NT2/D1 (cell line): Measurements from ENCODE around the gene SNRNP48.

Experiments used
- SUZ12 ChIP-seq: IDR thresholded peaks from 2 replicates; pipeline ENCODE4 v1.6.1; 2011; ENCODE audit not compliant: insufficient read length, insufficient read depth; ENCODE audit errors: extremely low read depth
- YY1 ChIP-seq: IDR thresholded peaks from 2 replicates; pipeline ENCODE4 v1.6.1; 2011; ENCODE audit not compliant: insufficient read length, insufficient read depth
- ZNF274 ChIP-seq: IDR thresholded peaks from 2 replicates; pipeline ENCODE4 v1.6.1; 2011; ENCODE audit warnings: mild to moderate bottlenecking, low read depth, low read length

GRCh38 chr6:7574500-7574899 is 15.5 kb upstream of the SNRNP48 start:
- TF ChIP-seq ZNF274: no peak
- TF ChIP-seq SUZ12: no peak
- TF ChIP-seq YY1: no peak
